GM19467 (cell line): ENCODE measurements around the gene AURKAIP1.
A peak's percentile ranks its signal among the peaks of the same experiment; 100 is the strongest.
"Not testable (repeated sequence)": the region's sequence is repeated elsewhere in the genome, so short reads cannot be mapped to it uniquely, and the experiment has no call there.

Experiments
- ATAC-seq: cut with Tn5 transposase; IDR thresholded peaks from one replicate; pipeline ENCODE4 v1.9.1; 2021; ENCODE audit warnings: mild to moderate bottlenecking, moderate library complexity; ENCODE audit not compliant: unreplicated experiment

AURKAIP1 gene

DNA sequence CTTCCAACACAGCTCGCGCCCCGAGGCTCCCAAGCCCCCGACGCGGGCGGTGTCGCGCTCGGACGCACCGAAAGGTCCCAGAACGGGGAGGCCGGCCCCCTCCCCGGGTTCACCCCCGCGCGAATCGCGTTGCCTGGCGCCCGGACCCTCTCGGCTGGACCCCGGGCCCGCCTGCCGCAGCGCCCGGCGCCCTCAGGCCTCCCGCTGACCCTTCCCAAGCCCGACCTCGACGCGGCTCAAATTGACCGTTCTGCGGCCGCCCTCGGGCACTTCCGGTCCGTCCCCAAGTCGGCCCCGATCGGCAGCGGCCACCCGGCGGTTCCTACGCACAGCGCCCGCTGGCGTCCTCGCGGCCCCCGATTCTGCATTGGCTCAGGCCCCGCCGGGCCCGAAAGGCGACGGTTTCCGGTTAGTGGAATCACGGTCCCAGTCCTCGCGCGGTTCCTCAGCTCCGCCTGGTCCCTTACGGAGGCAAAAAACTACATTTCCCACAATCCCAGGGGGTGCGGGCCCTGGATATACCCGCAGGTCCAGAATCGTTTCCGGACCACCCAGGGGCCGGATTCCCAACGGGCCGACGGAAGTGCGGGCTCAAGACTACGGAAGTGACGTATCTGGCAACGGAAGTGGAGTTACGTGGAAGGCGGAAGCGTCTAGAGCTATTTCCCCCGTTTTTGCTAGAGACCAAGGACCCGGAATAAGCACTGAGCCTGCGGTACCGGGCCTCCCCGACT, at the start of gene AURKAIP1:
Gene AURKAIP1 (minus strand): TSS at position 279 of the 734 bp plus-strand sequence. CDS start 451 bp downstream, outside the sequence.
- peak; percentile 83 for ATAC-seq

- ATAC-seq: no peak
Observed at GRCh38 chr1:1424707-1425106, 49.7 kb upstream of the AURKAIP1 start.

GRCh38 chr1:1423245-1423597, 48.2 kb upstream of the AURKAIP1 start:
- no peak for ATAC-seq

DNA sequence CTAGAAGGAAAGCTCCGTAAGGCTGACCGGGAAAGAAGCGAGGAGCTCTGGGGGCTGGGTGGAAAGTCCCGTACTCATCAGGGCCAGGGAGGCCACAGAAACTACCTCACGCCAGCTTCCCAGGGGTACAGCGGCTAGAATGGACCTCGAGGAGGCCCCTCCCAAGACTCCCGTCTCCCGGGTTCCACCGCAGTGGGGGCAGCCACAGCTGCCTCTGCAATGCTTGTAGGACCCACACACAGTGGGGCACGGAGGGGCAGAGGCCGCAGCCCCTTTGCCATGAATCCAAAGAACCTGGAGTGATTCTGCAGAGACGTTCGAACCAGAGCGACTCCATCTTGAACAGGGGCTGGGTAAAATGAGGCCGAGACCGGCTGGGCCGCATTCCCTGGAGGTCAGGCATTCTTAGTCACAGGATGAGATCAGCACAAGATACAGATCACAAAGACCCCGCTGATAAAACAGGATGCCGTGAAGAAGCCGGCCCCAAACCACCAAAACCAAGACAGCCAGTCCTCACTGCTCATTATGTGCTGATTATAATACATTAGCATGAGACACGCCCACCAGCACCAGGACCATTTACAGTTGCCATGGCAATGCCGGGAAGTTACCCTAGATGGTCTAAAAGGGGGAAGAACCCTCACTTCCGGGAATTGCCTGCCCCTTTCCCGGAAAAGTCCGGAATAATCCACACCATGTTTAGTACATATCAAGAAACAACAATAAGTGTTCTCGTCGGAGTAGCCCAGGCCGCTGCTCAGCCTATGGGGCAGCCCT, 47.6 kb upstream of the AURKAIP1 start:
- no peak for ATAC-seq

- no peak for ATAC-seq
Observed at GRCh38 chr1:1421907-1422464, 47.0 kb upstream of the AURKAIP1 start.

- no peak for ATAC-seq
Observed at GRCh38 chr1:1421147-1421906, 46.3 kb upstream of the AURKAIP1 start, which contains the start of gene ANKRD65. ANKRD65 (minus strand) TSS chr1:1421276; CDS start chr1:1421005, 271 bp downstream.

GRCh38 chr1:1420654-1421141, 45.7 kb upstream of the AURKAIP1 start:
- ATAC-seq: no peak

DNA sequence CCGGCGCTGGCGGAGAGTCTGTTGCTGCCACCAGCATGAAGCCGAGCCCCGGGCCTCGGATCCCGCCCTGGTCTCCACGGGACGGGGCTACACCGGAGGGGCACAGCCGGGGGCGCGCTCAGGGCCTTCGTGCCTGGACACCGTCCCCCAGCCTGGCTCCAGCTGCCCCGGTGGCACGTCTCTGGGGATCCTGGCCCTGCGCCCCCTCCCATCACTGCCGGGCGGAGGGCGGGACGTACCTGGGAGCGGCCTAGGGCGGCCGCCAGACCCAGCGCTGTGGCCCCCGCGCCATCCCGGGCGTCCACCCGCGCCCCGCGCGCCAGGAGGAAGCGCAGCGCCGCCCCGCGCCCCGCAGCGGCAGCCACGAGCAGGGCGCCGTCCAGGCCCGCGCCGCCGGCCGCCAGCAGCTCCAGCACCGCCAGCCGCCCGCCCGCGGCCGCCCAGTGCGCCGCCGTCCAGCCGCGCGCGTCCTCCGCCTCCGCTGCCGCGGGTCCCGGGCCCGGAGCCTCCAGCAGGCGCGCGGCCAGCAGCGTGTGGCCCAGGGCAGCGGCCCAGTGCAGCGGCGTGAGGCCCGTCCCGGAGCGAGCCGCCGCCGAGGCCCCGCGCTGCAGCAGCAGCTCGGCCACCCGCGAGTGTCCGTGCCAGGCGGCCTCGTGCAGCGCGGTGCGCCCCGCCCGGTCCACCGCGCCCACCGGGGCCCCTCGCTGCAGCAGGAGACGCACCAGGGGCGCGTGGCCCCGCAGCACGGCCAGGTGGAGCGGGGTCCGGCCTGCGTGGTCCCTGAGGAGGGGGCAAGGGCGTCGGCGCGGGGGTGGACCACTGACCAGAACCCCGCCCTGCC, 45.0 kb upstream of the AURKAIP1 start:
- no peak for ATAC-seq

DNA sequence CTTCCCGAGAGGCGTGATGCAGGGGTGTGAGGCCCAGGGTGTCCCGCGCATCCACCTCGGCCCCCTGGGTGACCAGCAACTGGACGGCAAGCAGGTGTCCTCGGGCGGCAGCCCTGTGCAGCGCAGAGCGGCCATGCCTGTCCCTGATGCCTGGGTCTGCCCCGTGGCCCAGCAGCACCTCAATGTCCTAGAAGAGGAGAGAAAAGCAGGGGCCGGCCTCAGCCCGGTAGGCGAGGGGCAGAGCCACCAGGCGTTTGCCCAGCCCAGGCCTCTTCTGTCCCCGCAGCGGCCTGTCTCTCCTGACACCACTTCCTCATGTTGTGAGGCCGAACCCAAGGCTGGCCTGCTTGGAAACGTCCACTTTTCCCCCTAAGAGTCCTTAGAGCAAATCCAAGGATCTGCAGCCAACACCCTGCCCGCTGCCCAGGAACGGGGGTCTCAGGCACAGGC, 44.4 kb upstream of the AURKAIP1 start:
- no peak for ATAC-seq

DNA sequence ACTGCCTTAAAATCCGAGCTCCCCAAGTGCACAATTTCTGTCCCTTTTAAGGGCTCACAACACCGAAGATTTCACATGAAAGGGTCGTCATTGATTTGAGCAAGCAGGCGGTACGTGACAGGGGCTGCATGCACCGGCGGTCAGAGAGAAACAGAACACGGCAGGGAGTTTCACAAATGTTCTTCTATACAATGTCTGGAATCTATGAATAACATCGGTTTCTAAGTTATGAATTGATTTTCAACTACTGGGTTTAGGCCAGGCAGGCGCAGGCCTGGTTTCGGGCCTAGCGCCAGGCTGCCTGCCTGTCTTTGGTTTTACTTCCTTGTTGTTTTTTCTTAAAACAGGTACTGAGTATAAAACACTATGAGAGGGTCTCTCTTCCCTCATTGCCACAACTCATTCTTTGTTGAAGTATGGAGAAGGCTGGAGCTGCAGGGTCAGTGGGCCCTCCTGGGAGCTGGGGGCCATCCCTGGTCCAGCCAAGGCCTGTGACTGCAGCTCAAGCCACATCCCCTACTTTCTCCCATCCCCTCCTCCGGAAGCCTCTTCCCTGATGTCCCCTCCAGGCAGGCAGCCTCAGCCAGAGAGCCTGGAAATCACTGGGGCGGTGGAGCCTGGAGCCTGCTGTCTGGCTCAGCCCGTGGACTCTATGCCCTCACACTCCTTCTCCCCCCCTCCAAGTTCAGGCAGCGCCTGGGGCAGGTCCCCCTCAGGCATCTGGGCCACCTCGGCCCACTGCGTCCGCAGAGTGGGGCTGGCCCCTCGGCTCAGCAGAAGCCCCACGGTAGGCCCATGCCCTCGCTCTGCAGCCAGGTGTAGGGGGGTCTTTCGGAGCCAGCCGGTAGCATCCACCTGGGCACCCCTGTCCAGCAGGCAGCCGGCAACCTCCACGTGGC, 43.7 kb upstream of the AURKAIP1 start:
- ATAC-seq: no peak

DNA sequence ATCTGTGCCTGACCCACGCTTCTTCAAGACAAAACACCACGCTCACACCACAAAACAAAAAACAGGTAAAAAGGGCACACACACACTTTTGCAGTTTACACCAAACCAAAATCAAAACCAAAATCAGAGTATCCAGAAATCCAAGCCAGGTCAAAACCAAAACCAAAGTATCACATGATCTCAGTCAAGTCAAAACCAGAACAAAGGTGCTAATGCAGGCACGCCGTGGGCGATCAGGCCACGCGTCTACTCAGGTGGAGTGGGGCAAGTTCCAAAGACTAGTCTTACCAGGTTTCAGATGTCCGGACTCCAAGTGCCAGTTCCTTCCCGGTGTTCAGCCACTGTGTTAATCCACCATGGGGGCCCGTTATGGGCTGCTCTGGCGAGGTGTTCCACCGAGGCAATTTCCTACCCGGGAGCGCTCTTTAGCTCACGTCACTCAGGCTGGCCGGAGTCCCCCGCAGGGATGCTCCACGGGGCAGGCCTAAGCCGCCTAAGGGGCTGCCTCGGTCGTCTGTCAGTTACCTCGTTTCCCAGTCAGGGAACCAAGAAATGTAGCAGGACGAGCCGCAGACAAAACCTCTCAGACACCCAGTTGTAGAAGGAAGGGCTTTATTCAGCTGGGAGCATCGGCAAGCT, 42.9 kb upstream of the AURKAIP1 start:
- ATAC-seq: not testable (repeated sequence)

- ATAC-seq: not testable (repeated sequence)
Observed at GRCh38 chr1:1417396-1417795, 42.4 kb upstream of the AURKAIP1 start.

- ATAC-seq: no peak
Observed at GRCh38 chr1:1415751-1416150, 40.7 kb upstream of the AURKAIP1 start.

DNA sequence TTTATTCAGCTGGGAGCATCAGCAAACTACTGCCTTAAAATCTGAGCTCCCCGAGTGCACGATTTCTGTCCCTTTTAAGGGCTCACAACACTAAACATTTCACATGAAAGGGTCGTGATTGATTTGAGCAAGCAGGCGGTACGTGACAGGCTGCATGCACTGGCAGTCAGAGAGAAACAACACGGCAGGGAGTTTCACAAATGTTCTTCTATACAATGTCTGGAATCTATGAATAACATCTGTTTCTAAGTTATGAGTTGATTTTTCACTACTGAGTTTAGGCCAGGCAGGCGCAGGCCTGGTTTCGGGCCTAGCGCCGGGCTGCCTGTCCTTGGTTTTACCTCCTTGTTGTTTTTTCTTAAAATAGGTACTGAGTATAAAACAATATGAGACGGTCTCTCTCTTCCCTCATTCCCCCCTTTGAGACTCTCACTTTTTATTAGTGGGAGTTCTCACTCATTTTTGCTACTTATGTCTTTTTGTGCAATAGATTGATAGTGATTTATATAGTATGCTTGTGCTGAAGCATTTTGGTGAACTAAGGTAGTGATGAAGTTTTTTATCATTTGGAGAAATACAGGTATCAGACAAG, 37.4 kb upstream of the AURKAIP1 start:
- not testable (repeated sequence) for ATAC-seq

DNA sequence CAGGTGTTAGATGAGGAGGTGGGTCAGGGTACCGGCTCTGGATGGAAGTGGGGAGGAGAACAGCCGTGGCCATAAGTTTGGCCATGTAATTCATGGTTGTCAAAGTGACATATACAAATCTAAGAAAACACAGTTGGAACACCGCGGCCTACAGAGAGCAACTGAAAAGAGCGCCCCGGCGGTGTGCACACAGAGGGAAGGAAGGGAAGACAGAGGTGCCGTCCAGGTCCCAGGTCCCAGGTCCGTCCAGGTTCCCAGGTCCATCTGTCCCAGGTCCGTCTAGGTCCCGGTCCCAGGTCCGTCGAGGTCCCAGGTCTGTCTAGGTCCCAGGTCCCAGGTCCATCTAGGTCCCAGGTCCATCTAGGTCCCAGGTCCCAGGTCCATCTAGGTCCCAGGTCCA, 36.6 kb upstream of the AURKAIP1 start:
- ATAC-seq: no peak

GRCh38 chr1:1410238-1410637, 35.2 kb upstream of the AURKAIP1 start:
- not testable (repeated sequence) for ATAC-seq

DNA sequence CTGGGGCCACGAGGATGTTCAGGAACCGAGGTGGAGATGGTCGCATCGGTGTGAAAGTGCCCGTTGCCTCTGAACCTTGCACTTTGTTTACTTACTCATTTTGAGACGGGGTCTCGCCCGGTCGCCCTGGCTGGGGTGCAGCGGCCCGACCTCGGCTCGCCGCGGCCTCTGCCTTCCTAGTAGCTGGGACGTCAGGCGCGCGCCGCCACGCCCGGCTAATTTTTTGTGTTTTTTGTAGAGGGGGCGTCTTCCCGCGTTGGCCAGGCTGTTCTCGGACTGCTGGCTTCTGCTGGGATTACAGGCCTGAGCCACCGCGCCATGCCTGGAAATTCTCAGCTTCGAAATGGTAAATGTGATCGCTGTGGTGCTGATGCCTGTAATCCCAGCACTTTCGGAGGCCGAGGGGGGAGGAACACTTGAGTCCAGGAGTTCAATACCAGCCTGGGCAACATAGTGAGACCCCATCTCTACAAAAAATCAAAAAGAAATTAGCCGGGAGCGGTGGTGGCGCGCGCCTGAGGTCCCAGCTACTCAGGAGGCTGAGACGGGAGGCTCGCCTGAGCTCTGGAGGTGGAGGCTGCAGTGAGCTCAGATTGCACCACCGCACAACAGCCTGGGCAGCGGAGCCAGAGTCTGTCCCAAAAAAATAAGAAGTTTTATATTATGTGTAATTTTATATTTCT, 32.8 kb upstream of the AURKAIP1 start:
- ATAC-seq: peak; percentile 32
